Measurements from ENCODE around the gene MTSS2. TPM values are rescaled to one million over a fixed set of nuclear protein-coding genes. Genes with fewer than 3 reads are reported as not detected.
A peak's percentile ranks its signal among the peaks of the same experiment; 100 is the strongest.

The MTSS2 gene
- total RNA-seq, 1 donor: 24.0 TPM

GRCh38 chr16:70682239-70683145 lies 3.4 kb downstream of the MTSS2 start:
- H3K4me3 ChIP-seq (ENCODE audit: low read depth, low read length): no peak overlapping the region
- DNase-seq (ENCODE audit: low read depth): no peak
- TF ChIP-seq, protein P1, sequence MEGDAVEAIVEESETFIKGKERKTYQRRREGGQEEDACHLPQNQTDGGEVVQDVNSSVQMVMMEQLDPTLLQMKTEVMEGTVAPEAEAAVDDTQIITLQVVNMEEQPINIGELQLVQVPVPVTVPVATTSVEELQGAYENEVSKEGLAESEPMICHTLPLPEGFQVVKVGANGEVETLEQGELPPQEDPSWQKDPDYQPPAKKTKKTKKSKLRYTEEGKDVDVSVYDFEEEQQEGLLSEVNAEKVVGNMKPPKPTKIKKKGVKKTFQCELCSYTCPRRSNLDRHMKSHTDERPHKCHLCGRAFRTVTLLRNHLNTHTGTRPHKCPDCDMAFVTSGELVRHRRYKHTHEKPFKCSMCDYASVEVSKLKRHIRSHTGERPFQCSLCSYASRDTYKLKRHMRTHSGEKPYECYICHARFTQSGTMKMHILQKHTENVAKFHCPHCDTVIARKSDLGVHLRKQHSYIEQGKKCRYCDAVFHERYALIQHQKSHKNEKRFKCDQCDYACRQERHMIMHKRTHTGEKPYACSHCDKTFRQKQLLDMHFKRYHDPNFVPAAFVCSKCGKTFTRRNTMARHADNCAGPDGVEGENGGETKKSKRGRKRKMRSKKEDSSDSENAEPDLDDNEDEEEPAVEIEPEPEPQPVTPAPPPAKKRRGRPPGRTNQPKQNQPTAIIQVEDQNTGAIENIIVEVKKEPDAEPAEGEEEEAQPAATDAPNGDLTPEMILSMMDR (IDR thresholded peaks at IDR 0.05; ENCODE audit: insufficient read depth, low read length): no peak

DNA sequence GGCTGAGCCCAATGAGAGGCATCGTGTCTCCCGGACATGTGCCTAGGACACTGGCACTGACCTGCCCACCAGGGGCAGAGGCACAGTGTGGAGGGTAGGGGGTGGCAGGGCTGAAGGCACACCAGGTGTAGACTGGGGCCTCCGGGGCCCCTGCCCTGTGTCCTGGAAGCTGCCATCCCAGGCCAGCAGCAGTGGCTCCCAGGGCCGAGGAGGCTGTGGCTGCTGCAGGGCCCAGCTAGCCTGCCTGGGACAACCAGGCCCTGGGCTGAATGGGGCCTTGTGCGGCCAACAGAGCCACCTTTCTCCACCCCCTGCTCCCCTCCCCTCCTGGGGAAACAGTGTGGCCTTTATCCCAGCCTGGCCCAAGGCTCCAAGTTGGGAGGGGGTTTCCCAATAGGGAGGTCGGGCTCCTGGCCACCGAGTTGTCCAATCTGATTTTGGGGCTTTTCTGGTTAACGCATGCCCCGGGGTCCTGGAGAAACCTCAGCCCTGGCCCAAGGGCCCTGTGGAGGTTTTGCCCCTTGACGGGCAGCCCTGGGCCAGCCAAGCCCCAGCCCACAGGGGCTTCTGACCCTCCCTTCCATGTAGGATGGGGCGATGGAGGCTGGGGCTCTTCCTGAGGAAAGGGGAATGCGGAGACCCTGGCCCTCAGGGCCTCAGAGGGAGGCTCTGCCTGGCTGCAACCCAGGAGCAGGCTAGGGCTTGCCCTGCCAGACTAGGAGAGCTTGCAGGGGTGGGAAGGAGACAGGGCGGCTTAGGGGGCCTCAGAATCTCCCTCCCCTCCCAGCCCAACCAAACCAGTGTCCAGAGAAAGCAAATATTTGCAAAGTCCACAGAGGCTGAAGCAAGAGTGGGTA lies 4.2 kb downstream of the MTSS2 start:
- TF ChIP-seq, protein P1 (IDR thresholded peaks at IDR 0.05; ENCODE audit: insufficient read depth, low read length): no peak
- no peak overlapping the region for H3K4me3 ChIP-seq (ENCODE audit: low read depth, low read length)
- DNase-seq (ENCODE audit: low read depth): no peak

GRCh38 chr16:70680495-70681381 lies 5.1 kb downstream of the MTSS2 start:
- no peak for DNase-seq (ENCODE audit: low read depth)
- TF ChIP-seq, protein P1 (IDR thresholded peaks at IDR 0.05; ENCODE audit: insufficient read depth, low read length): no peak
- no peak overlapping the region for H3K4me3 ChIP-seq (ENCODE audit: low read depth, low read length)

DNA sequence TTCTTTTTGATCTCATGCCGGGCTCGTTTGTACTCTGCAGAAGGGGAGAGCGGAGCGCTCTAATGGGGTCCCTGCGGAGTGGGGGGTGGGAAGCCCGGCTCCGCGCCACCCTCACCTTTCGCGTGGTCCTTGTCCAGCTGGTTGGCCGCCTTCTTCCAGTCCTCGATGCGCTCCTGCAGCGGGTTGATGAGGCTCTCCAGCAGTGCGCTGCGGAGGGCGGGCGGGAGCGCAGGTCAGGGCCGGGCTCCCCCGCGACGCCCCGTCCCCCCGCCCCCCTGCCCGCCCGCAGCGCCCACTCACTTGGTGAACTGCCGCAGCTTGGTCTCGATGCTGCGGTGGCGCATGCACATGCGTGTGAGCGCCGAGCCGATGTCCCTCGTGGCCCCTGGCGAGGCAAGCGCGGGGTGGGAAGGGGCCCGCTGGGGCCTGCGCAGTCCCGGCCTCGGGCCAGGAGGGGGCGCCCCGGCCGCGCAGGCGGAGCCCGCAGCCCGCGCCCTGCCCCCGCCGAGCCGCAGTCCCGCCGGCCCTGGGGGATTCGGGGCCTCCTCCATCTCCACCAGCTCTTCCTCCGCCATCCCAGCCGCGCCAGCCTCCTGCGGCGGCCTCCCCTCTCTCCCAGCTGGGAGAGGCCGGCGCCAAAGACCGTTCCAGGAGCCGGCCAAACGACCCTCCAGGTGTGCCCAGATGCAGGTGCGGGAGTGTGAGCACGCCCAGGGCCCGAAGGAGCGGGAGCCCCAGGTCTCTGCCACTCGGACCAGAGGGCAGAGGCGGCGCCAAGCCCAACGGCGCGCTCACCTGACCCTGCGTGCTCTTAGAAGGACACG lies 6.0 kb downstream of the MTSS2 start:
- no peak overlapping the region for H3K4me3 ChIP-seq (ENCODE audit: low read depth, low read length)
- DNase-seq (ENCODE audit: low read depth): no peak
- TF ChIP-seq, protein P1 (IDR thresholded peaks at IDR 0.05; ENCODE audit: insufficient read depth, low read length): peak; percentile 30

GRCh38 chr16:70678898-70679670 lies 6.8 kb downstream of the MTSS2 start:
- no peak for DNase-seq (ENCODE audit: low read depth)
- H3K4me3 ChIP-seq (ENCODE audit: low read depth, low read length): no peak overlapping the region
- TF ChIP-seq, protein P1 (IDR thresholded peaks at IDR 0.05; ENCODE audit: insufficient read depth, low read length): no peak
